Left forelimb (tissue), 1 donor: ENCODE data around the gene RAB31.
"Not testable (repeated sequence)": the region's sequence is repeated elsewhere in the genome, so short reads cannot be mapped to it uniquely, and the experiment has no call there.

Experiments used
- DNase-seq: peaks from one replicate; pipeline ENCODE4 v3.0.0-alpha.2; 2018; ENCODE audit warnings: low spot score

Gene RAB31

GRCh38 chr18:9887992-9888391, 179.9 kb downstream of the RAB31 start:
- no peak for DNase-seq

- no peak for DNase-seq
Observed at GRCh38 chr18:9890196-9890595, 182.1 kb downstream of the RAB31 start.

- no peak for DNase-seq
Observed at GRCh38 chr18:9890957-9891356, 182.9 kb downstream of the RAB31 start.

- not testable (repeated sequence) for DNase-seq
Observed at GRCh38 chr18:9891515-9891914, 183.4 kb downstream of the RAB31 start.

GRCh38 chr18:9894454-9895068, 186.5 kb downstream of the RAB31 start:
- DNase-seq, result no peak

- no peak for DNase-seq
Observed at GRCh38 chr18:9897129-9897528, 189.0 kb downstream of the RAB31 start.

GRCh38 chr18:9897787-9898291, 189.7 kb downstream of the RAB31 start:
- DNase-seq, result not testable (repeated sequence)

- no peak for DNase-seq
Observed at GRCh38 chr18:9898792-9899549, 190.9 kb downstream of the RAB31 start.

GRCh38 chr18:9899550-9899930, 191.4 kb downstream of the RAB31 start:
- not testable (repeated sequence) for DNase-seq

- no peak for DNase-seq
Observed at GRCh38 chr18:9900699-9901098, 192.6 kb downstream of the RAB31 start.

- DNase-seq, result no peak
Observed at GRCh38 chr18:9901377-9901776, 193.3 kb downstream of the RAB31 start.

- not testable (repeated sequence) for DNase-seq
Observed at GRCh38 chr18:9902264-9902663, 194.2 kb downstream of the RAB31 start.

GRCh38 chr18:9902832-9903231, 194.7 kb downstream of the RAB31 start:
- no peak for DNase-seq

GRCh38 chr18:9905401-9905922, 197.4 kb downstream of the RAB31 start:
- no peak for DNase-seq

GRCh38 chr18:9906481-9906880, 198.4 kb downstream of the RAB31 start:
- no peak for DNase-seq

- no peak for DNase-seq
Observed at GRCh38 chr18:9907867-9908266, 199.8 kb downstream of the RAB31 start.

GRCh38 chr18:9910071-9910470, 202.0 kb downstream of the RAB31 start:
- no peak for DNase-seq

GRCh38 chr18:9910661-9911060, 202.6 kb downstream of the RAB31 start:
- DNase-seq, result no peak

GRCh38 chr18:9911226-9911625, 203.1 kb downstream of the RAB31 start:
- no peak for DNase-seq
